Astrocyte (in vitro differentiated cells and primary cell): Measurements from ENCODE around the gene AKR1B15.

Source experiments
- CTCF ChIP-seq: IDR thresholded peaks from 2 replicates; pipeline ENCODE4 v1.5.1; 2011; ENCODE audit warnings: low read depth, mild to moderate bottlenecking, inconsistent platforms, low read length, moderate library complexity; ENCODE audit not compliant: insufficient read depth
- EZH2 ChIP-seq: IDR thresholded peaks from 2 replicates; pipeline ENCODE4 v1.6.1; 2012; ENCODE audit warnings: mild to moderate bottlenecking, low read length, inconsistent platforms; ENCODE audit not compliant: insufficient read depth

GRCh38 chr7:134553976-134554375, 5.1 kb downstream of the AKR1B15 start:
- no peak for TF ChIP-seq CTCF
- TF ChIP-seq EZH2 = no peak
